ENCODE measurements around the gene SCD5.

- no peak for TF ChIP-seq CTCF (IDR thresholded peaks at IDR 0.05)
- TF ChIP-seq POLR2A (IDR thresholded peaks at IDR 0.05) = no peak
Measured at GRCh38 chr4:82696117-82696860, 102.3 kb downstream of the SCD5 start.

All from Peyer's patch (tissue), 4 donors.